AG04449 (cell line): ENCODE data around the gene SH3GLB2.

Experiments
- CTCF ChIA-PET: fragments of 350-600 bp; formaldehyde crosslinking; extraction: SDS; loops from one replicate; lab custom pipeline; 2021; ENCODE audit warnings: antibody characterized with exemption; lab: Yijun Ruan, JAX
- POLR2A ChIA-PET: fragments of 400-600, 350-600 bp; formaldehyde crosslinking; extraction: SDS; loops from one replicate; lab custom pipeline; 2020; ENCODE audit warnings: antibody characterized with exemption, inconsistent platforms; lab: Yijun Ruan, JAX
- DNase-seq: peaks from one replicate; pipeline ENCODE4 v3.0.0-alpha.2; 2010; ENCODE audit warnings: low read depth, low spot score
- H3K4me3 ChIP-seq: 2 replicates; pipeline ENCODE4 v1.5.1; 2011; ENCODE audit warnings: low read depth, mild to moderate bottlenecking, control low read depth, low read length
- TF ChIP-seq, protein P1 (sequence below): IDR thresholded peaks from one replicate; pipeline ENCODE4 v1.5.1; 2011; ENCODE audit warnings: mild to moderate bottlenecking, moderate library complexity, low read length, control low read depth, inconsistent platforms; ENCODE audit not compliant: insufficient read depth; ENCODE audit errors: missing control alignments

SH3GLB2 gene

DNA sequence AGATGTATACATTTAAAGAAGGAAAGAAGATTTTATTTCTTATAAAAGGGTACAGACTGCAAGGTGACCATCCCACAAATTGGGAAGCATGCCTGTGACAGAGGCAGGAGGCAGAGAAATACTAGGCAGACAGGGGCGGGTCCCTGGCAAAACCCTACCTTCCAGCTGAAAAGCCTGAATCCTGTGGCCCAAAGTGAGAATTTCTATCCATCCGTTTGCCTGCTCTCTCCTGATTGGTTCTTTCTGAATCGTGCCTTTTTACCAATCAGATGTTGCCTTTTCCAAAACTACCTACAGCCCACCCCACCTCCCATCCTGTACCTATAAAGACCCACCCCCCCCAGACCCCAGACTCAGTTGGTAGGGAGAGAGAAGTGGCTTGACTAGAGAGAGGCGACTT lies 3.4 kb upstream of the SH3GLB2 start:
- CTCF ChIA-PET, result interaction anchor here (2.6 kb wide), 1 partner anchor 25 kb away, joined by 6 read pairs; no protein-coding TSS in a partner anchor
- TF ChIP-seq, protein P1, sequence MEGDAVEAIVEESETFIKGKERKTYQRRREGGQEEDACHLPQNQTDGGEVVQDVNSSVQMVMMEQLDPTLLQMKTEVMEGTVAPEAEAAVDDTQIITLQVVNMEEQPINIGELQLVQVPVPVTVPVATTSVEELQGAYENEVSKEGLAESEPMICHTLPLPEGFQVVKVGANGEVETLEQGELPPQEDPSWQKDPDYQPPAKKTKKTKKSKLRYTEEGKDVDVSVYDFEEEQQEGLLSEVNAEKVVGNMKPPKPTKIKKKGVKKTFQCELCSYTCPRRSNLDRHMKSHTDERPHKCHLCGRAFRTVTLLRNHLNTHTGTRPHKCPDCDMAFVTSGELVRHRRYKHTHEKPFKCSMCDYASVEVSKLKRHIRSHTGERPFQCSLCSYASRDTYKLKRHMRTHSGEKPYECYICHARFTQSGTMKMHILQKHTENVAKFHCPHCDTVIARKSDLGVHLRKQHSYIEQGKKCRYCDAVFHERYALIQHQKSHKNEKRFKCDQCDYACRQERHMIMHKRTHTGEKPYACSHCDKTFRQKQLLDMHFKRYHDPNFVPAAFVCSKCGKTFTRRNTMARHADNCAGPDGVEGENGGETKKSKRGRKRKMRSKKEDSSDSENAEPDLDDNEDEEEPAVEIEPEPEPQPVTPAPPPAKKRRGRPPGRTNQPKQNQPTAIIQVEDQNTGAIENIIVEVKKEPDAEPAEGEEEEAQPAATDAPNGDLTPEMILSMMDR, result no peak
- DNase-seq, result no peak
- H3K4me3 ChIP-seq, result no peak overlapping the region
- POLR2A ChIA-PET, result no interaction called here

GRCh38 chr9:129030191-129030590 lies 2.1 kb upstream of the SH3GLB2 start:
- no peak for DNase-seq
- ChIA-PET POLR2A (no interaction called here), CTCF (interaction anchor here (0.9 to 3.0 kb wide), 6 partner anchors 14 to 590 kb away, joined by 3 to 22 read pairs (median 4); partner anchors contain the start of gene C9orf50)
- TF ChIP-seq, protein P1, result no peak
- H3K4me3 ChIP-seq, result no peak overlapping the region

DNA sequence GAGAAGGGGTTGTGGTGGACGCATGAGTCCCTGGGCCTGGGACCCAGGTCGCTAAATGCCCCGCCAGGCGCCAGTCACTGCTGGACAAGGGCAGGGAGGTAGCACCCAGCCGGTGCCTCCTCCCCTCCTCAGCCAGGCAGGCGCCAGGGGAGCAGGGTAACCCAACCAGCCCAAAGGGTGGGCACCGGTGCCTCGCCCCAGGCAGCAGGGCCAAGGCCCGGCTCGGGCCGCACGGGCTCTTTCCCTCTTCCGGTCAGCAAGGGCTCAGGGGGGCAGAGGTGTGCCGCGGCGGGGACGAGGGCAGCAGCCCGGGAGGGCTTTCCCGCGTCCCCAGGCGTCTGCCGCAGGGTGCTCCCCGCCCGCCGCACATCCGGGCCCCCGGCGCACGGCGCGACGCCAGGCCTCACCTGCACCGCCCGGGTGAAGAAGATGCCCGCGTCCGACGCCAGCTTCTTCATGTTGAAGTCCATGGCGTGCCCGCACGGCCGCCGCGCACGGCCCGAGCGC lies 393 bp downstream of the SH3GLB2 start:
- POLR2A ChIA-PET, result no interaction called here
- TF ChIP-seq, protein P1, result no peak
- DNase-seq, result no peak
- H3K4me3 ChIP-seq, result peak overlapping the region; percentile 77
- CTCF ChIA-PET, result interaction anchor here (0.6 to 3.0 kb wide), 21 partner anchors 9 to 210 kb away, joined by 3 to 24 read pairs (median 3); partner anchors contain the start of genes DOLPP1 and ENDOG

DNA sequence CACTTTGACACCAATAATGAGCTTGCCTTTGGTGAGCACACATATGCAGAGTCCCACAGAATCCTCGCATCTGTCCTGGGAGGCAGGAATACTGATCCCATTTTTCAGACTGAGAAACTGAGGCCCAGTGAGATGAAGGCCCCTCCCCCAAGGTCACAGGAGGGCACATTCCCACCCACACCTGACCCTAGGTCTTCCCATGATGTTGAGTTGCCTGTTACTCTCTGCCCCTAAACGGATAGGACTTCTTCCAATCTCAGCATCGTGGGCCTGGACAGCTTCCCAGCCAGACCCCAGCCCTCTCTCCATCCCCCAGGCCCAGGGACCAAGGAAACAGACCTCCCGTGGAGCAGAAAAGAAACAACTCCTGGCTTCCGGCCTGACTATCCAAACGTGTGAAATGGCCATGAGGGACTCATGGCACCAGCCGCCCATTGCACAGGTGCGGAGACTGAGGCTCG lies 877 bp downstream of the SH3GLB2 start:
- CTCF ChIA-PET, result interaction anchor here (1.2 to 3.0 kb wide), 2 partner anchors 17 to 22 kb away, joined by 5 to 22 read pairs; no protein-coding TSS in a partner anchor
- TF ChIP-seq, protein P1, result no peak

GRCh38 chr9:129026442-129027223 lies 1.5 kb downstream of the SH3GLB2 start:
- H3K4me3 ChIP-seq, result peak overlapping the region; percentile 77; the same call in 1 of the 2 replicates
- ChIA-PET POLR2A (no interaction called here), CTCF (no interaction called here)
- no peak for DNase-seq
- TF ChIP-seq, protein P1, result no peak

More for the DNA sequence above, 877 bp downstream of the SH3GLB2 start:
- H3K4me3 ChIP-seq, result peak overlapping the region; percentile 77
- POLR2A ChIA-PET, result no interaction called here
- DNase-seq, result no peak

DNA sequence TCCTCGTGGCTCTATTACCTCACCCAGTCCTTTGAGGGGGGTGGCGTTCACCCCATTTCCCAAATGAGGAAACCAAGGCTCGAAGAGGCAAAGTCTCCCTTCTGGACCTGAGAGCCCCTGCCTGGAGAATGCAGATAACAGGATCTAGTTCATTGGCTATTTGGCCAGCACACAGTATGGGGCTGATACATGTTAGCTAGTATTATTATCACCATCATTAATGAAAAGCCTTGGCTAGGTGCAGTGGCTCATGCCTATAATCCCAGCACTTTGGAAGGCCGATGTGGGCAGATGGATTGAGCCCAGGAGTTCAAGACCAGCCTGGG lies 4.3 kb downstream of the SH3GLB2 start:
- H3K4me3 ChIP-seq, result no peak overlapping the region
- no peak for DNase-seq
- CTCF ChIA-PET, result interaction anchor here (1.3 to 7.6 kb wide), 5 partner anchors 9 to 30 kb away, joined by 4 to 98 read pairs (median 6); no protein-coding TSS in a partner anchor
- TF ChIP-seq, protein P1, result no peak
- POLR2A ChIA-PET, result interaction anchor here (0.6 kb wide), 1 partner anchor 35 kb away, joined by 3 read pairs; no protein-coding TSS in a partner anchor
